Endodermal cell (in vitro differentiated cells): ENCODE data around the gene NEK4. TPM values are rescaled to one million over a fixed set of nuclear protein-coding genes. Genes with fewer than 3 reads are reported as not detected.

Source experiments
- DNase-seq: peaks from one replicate; pipeline ENCODE4 v3.0.0-alpha.2; 2017
- H3K27ac ChIP-seq: 2 replicates; pipeline ENCODE4 v1.5.1; 2013; ENCODE audit warnings: mild to moderate bottlenecking, low read depth, low read length, moderate library complexity
- H3K27me3 ChIP-seq: 2 replicates; pipeline ENCODE4 v1.6.1; 2013; ENCODE audit warnings: mild to moderate bottlenecking, low read length, moderate library complexity; ENCODE audit not compliant: insufficient read depth, control insufficient read depth, poor library complexity, severe bottlenecking
- H3K36me3 ChIP-seq: 2 replicates; pipeline ENCODE4 v1.7.0; 2013; ENCODE audit warnings: mild to moderate bottlenecking, low read length, moderate library complexity; ENCODE audit not compliant: control insufficient read depth, insufficient read depth
- H3K4me1 ChIP-seq: one replicate; pipeline ENCODE4 v1.7.0; 2013; ENCODE audit warnings: low read length; ENCODE audit not compliant: control insufficient read depth, insufficient read depth
- H3K4me3 ChIP-seq: 2 replicates; pipeline ENCODE4 v1.5.1; 2013; ENCODE audit warnings: mild to moderate bottlenecking, low read length, moderate library complexity
- H3K9ac ChIP-seq: 2 replicates; pipeline ENCODE4 v1.6.1; 2013; ENCODE audit warnings: mild to moderate bottlenecking, low read length, moderate library complexity; ENCODE audit not compliant: poor library complexity, severe bottlenecking; ENCODE audit errors: extremely low read depth
- H3K9me3 ChIP-seq: 2 replicates; pipeline ENCODE4 v1.6.1; 2013; ENCODE audit warnings: mild to moderate bottlenecking, low read length, moderate library complexity; ENCODE audit not compliant: control insufficient read depth
- H3K27ac Mint-ChIP-seq: 2 replicates; pipeline ENCODE4 v1.8.0; 2020; ENCODE audit warnings: mixed read lengths
- H3K27me3 Mint-ChIP-seq: 2 replicates; pipeline ENCODE4 v1.8.0; 2021; ENCODE audit warnings: mild to moderate bottlenecking, mixed read lengths; ENCODE audit not compliant: insufficient read depth
- H3K36me3 Mint-ChIP-seq: 2 replicates; pipeline ENCODE4 v1.8.0; 2020; ENCODE audit warnings: low read depth, mixed read lengths
- H3K4me1 Mint-ChIP-seq: 2 replicates; pipeline ENCODE4 v1.8.0; 2020; ENCODE audit warnings: mixed read lengths
- H3K4me3 Mint-ChIP-seq: 2 replicates; pipeline ENCODE4 v1.8.0; 2020; ENCODE audit warnings: mild to moderate bottlenecking, moderate library complexity, mixed read lengths
- H3K9me3 Mint-ChIP-seq: 2 replicates; pipeline ENCODE4 v1.8.0; 2020; ENCODE audit warnings: mild to moderate bottlenecking, mixed read lengths
- WGBS, 2 experiments: methylation state at CpG; one replicate each; pipeline versions ENCODE4 v1.1.5 to v1.1.7; 2013; ENCODE audit warnings: missing lambda C conversion rate in 2 of 2, mixed read lengths in 1 of 2; ENCODE audit not compliant: insufficient coverage in 1 of 2, insufficient read length in 1 of 2; 5-methylcytosine and 5-hydroxymethylcytosine counted together
- total RNA-seq, 2 donors: library from RNA; stranded (reverse); fragmentation: NEBNext Ultra II Directional in 1 of 2; extraction: Animal tissue kit (Norgen Biotek cat#: 25700) in 1 of 2; gene quantifications; 2 replicates in 1 of 2; 3 replicates in 1 of 2; pipeline ENCODE4 v1.2.1, GENCODE V29; 2021
- TF ChIP-seq, protein P1 (sequence below): fragments of 200-600 bp; sonication (generic); conservative IDR thresholded peaks from 2 replicates; pipeline ENCODE4 v1.5.0; 2021; ENCODE audit warnings: antibody characterized with exemption, mild to moderate bottlenecking

The NEK4 gene
- total RNA-seq, 2 donors from 2014 or later, result 44.2 to 49.5 TPM

DNA sequence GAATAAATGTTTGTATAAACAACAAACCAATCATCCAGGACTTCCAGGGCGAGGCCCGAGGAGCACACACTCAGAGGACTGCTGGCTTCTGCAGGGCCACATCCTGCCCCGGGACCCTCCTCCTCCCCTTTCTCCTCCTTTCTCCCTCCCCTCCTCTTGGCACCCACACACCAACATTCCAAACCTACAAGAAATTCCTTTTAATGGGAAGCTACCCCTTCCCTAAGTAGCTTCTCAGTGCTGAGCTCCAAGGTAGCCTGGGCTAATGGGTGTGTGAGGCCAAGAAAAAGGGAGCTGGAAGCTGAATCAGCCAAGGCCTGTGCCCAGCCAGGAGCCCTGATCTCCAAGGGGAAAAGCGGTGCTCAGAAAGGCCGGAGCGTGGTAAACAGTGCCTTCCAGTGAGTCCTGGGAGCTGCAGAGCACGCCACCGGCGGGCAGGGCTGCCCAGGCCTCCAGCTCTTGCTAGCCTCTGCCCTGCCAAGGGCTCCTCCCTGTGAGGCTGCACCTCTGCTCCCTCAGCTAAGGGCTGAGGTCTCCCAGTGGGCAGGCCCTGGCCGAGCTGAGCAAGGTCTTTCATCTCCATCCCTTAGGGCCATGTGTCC lies 27.7 kb upstream of the NEK4 start:
- DNase-seq, result no peak
- Mint-ChIP-seq H3K27me3 (no peaks in the 10 kb centered on the region), H3K9me3 (no peaks in the 10 kb centered on the region), H3K4me3 (no peak overlapping the region), H3K4me1 (no peaks in the 10 kb centered on the region), H3K36me3 (no peaks in the 10 kb centered on the region), H3K27ac (no peak overlapping the region)
- Histone ChIP-seq H3K27me3 (no peaks in the 10 kb centered on the region), H3K9ac (no peak overlapping the region), H3K9me3 (no peaks in the 10 kb centered on the region), H3K4me1 (no peaks in the 10 kb centered on the region), H3K27ac (no peak overlapping the region), H3K36me3 (no peaks in the 10 kb centered on the region), H3K4me3 (no peak overlapping the region)
- TF ChIP-seq, protein P1, sequence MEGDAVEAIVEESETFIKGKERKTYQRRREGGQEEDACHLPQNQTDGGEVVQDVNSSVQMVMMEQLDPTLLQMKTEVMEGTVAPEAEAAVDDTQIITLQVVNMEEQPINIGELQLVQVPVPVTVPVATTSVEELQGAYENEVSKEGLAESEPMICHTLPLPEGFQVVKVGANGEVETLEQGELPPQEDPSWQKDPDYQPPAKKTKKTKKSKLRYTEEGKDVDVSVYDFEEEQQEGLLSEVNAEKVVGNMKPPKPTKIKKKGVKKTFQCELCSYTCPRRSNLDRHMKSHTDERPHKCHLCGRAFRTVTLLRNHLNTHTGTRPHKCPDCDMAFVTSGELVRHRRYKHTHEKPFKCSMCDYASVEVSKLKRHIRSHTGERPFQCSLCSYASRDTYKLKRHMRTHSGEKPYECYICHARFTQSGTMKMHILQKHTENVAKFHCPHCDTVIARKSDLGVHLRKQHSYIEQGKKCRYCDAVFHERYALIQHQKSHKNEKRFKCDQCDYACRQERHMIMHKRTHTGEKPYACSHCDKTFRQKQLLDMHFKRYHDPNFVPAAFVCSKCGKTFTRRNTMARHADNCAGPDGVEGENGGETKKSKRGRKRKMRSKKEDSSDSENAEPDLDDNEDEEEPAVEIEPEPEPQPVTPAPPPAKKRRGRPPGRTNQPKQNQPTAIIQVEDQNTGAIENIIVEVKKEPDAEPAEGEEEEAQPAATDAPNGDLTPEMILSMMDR, result no peak
- WGBS, 2 experiments, result 91 to 96% methylated on average over 4 to 10 of the region's 10 CpGs

DNA sequence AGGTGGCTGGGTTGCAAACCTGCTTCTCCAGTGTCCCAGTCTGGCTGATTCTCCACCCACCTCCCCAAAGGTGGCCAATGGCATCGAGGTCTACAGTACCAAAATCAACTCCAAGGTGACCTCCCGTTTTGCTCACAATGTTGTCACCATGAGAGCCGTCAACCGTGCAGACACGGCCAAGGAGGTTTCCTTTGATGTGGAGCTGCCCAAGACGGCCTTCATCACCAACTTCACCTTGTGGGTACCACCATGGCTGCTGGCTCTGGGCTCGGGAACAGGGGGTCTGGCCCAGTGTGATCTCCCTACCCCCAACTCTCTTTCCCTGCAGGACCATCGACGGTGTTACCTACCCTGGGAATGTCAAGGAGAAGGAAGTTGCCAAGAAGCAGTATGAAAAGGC lies 25.7 kb upstream of the NEK4 start:
- no peaks in the 10 kb centered on the region for H3K9me3 Mint-ChIP-seq
- H3K4me1 ChIP-seq, result no peaks in the 10 kb centered on the region
- no peaks in the 10 kb centered on the region for H3K9me3 ChIP-seq
- no peak for DNase-seq
- no peak overlapping the region for H3K27ac ChIP-seq
- H3K27ac Mint-ChIP-seq, result no peak overlapping the region
- H3K27me3 ChIP-seq, result no peaks in the 10 kb centered on the region
- no peaks in the 10 kb centered on the region for H3K27me3 Mint-ChIP-seq
- H3K9ac ChIP-seq, result no peak overlapping the region
- TF ChIP-seq, protein P1, result no peak
- WGBS, 2 experiments, result 91 to 94% methylated on average over 7 to 9 of the region's 9 CpGs
- H3K4me1 Mint-ChIP-seq, result no peaks in the 10 kb centered on the region
- no peak overlapping the region for H3K4me3 Mint-ChIP-seq
- H3K4me3 ChIP-seq, result no peak overlapping the region
- H3K36me3 Mint-ChIP-seq, result no peaks in the 10 kb centered on the region
- no peaks in the 10 kb centered on the region for H3K36me3 ChIP-seq

DNA sequence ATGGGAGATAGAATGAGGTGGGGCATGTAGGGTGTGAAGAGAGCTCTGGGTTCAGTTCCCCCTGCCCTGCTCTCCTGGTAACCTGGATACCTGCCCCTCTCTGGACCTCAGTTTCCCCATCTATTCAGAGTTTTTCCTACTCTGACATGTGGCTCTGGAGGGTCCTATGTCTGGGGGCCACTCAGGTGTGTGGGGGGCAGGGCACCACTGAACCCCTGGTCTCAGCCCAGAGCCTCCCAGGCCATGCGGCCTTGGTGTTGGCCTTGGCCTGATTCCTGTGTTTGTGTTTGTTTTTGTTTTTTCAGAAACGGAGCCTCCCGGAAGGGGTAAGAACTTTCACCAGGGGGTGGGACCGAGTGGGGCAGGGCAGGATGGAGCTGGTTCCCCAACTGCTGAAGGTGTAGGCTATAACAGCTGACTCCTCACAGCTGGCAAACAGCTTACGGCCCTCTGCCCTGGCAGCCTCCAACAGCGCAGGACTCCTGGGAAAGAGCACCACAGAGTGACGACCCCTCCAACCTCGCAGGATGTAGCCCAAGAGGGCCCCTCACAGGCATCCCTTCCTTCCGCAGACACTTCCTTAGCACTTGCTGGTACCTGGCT lies 24.7 kb upstream of the NEK4 start:
- Histone ChIP-seq H3K9me3 (no peaks in the 10 kb centered on the region), H3K27me3 (no peaks in the 10 kb centered on the region), H3K4me3 (no peak overlapping the region), H3K9ac (no peak overlapping the region), H3K27ac (no peak overlapping the region), H3K36me3 (no peaks in the 10 kb centered on the region), H3K4me1 (no peaks in the 10 kb centered on the region)
- TF ChIP-seq, protein P1, result no peak
- no peak overlapping the region for H3K27ac Mint-ChIP-seq
- no peaks in the 10 kb centered on the region for H3K36me3 Mint-ChIP-seq
- no peak overlapping the region for H3K4me3 Mint-ChIP-seq
- H3K4me1 Mint-ChIP-seq, result no peaks in the 10 kb centered on the region
- H3K9me3 Mint-ChIP-seq, result no peaks in the 10 kb centered on the region
- 91 to 100% methylated on average over 3 to 9 of the region's 9 CpGs for WGBS, 2 experiments
- no peak for DNase-seq
- H3K27me3 Mint-ChIP-seq, result no peaks in the 10 kb centered on the region
